HepG2 (cell line): ENCODE measurements around the gene ADGRF1. TPM values are rescaled to one million over a fixed set of nuclear protein-coding genes. Genes with fewer than 3 reads are reported as not detected.

Source experiments
- ATAC-seq: fragments of 200-7000 bp; cut with Tn5 transposase; 3 replicates; pipeline ENCODE4 v1.9.1; 2020; ENCODE audit warnings: mild to moderate bottlenecking, moderate library complexity
- BruUV-seq: library from RNA; stranded (reverse); fragments of 400-500 nt; replicated peaks from 2 replicates; lab custom pipeline; 2021; lab: Mats Ljungman, UMichigan
- CTCF ChIA-PET: fragments of 300-600 bp; formaldehyde crosslinking; extraction: SDS; loops from one replicate; lab custom pipeline; 2021; ENCODE audit warnings: low total read pairs, inconsistent platforms, low intra/inter-chr PET ratio; lab: Yijun Ruan, JAX
- POLR2A ChIA-PET: fragments of 350-600 bp; sonication (Branson Sonifier 250); formaldehyde crosslinking; loops from one replicate; lab custom pipeline; 2020; ENCODE audit warnings: antibody characterized with exemption, inconsistent platforms; lab: Yijun Ruan, JAX
- DNase-seq: peaks from one replicate; pipeline ENCODE4 v3.0.0-alpha.2; 2015; ENCODE audit warnings: low spot score
- FAIRE-seq: peaks from 3 replicates; lab custom pipeline; 2011; peaks lifted over from hg19 to GRCh38; lab: Jason Lieb, UNC
- H2AFZ ChIP-seq: one replicate; pipeline ENCODE4 v1.6.1; 2011; ENCODE audit warnings: low read length, inconsistent platforms
- H3K27ac ChIP-seq: fragments of 300-600 bp; 3 replicates; pipeline ENCODE4 v1.8.0; 2011; ENCODE audit warnings: mixed run types, mild to moderate bottlenecking, mixed read lengths, low read length, inconsistent platforms; ENCODE audit not compliant: insufficient read depth; ENCODE audit errors: extremely low read length
- H3K27me3 ChIP-seq, 2 experiments: fragments of 200-600 bp in 1 of 2; 2 replicates in 1 of 2; 3 replicates in 1 of 2; pipeline versions ENCODE4 v1.6.0 to v1.8.0; 2011; ENCODE audit warnings: low read length in 2 of 2, mild to moderate bottlenecking in 2 of 2, moderate library complexity in 2 of 2, inconsistent platforms in 1 of 2; ENCODE audit not compliant: insufficient read depth in 2 of 2, control insufficient read depth in 1 of 2
- H3K36me3 ChIP-seq, 2 experiments: fragments of 200-600 bp in 1 of 2; replicated peaks in 1 of 2; 2 replicates in 1 of 2; 3 replicates in 1 of 2; pipeline versions ENCODE4 v1.5.1 to v1.8.0; 2011; ENCODE audit warnings: low read length in 2 of 2, inconsistent platforms in 1 of 2; ENCODE audit not compliant: insufficient read depth in 2 of 2, control insufficient read depth in 1 of 2
- H3K4me1 ChIP-seq: 2 replicates; pipeline ENCODE4 v1.5.1; 2012; ENCODE audit warnings: low read length, inconsistent platforms; ENCODE audit not compliant: insufficient read depth
- H3K4me2 ChIP-seq: 2 replicates; pipeline ENCODE4 v1.6.0; 2011; ENCODE audit warnings: low read depth, low read length, inconsistent platforms
- H3K4me3 ChIP-seq, 3 experiments: fragments of 200-600 bp in 1 of 3; sonication (generic), shearing (Covaris generic) in 1 of 3; replicated peaks in 1 of 3; 2 replicates each; pipeline ENCODE4 v1.5.1; 2011 to 2016; ENCODE audit warnings: low read length in 3 of 3, inconsistent platforms in 2 of 3, low read depth in 2 of 3, mild to moderate bottlenecking in 2 of 3, control low read depth in 1 of 3, mixed read lengths in 1 of 3; ENCODE audit not compliant: insufficient read depth in 1 of 3
- H3K79me2 ChIP-seq: one replicate; pipeline ENCODE4 v1.6.1; 2011; ENCODE audit warnings: low read length, inconsistent platforms; ENCODE audit not compliant: insufficient read depth
- H3K9ac ChIP-seq: 2 replicates; pipeline ENCODE4 v1.6.0; 2011; ENCODE audit warnings: mild to moderate bottlenecking, low read depth, low read length, inconsistent platforms; ENCODE audit not compliant: insufficient read depth
- H3K9me3 ChIP-seq: 2 replicates; pipeline ENCODE4 v1.5.1; 2012; ENCODE audit warnings: mild to moderate bottlenecking, low read length
- H4K20me1 ChIP-seq: 2 replicates; pipeline ENCODE4 v1.6.0; 2011; ENCODE audit warnings: inconsistent platforms, mild to moderate bottlenecking, low read length, moderate library complexity; ENCODE audit not compliant: insufficient read depth
- ASH2L ChIP-seq: fragments of 300-600, 200-600 bp; sonication (generic); IDR thresholded peaks from 2 replicates; pipeline ENCODE4 v1.7.0; 2017; ENCODE audit warnings: low read depth, mild to moderate bottlenecking, moderate library complexity, mixed read lengths, low read length; ENCODE audit not compliant: insufficient read length
- CBX1 ChIP-seq: IDR thresholded peaks from one replicate; pipeline ENCODE4 v1.6.1; 2016; ENCODE audit warnings: antibody characterized with exemption, low read depth
- RARG ChIP-seq: sonication (generic); formaldehyde crosslinking; IDR thresholded peaks from 2 replicates; pipeline ENCODE4 v1.4.0; 2020; ENCODE audit warnings: low read depth, mild to moderate bottlenecking, missing genetic modification reagents
- RBFOX2 ChIP-seq: fragments of 200-400 bp; formaldehyde crosslinking; IDR thresholded peaks from 2 replicates; pipeline ENCODE4 v1.6.1; 2017; ENCODE audit warnings: low read depth, mild to moderate bottlenecking, low read length
- REXO4 ChIP-seq: sonication (generic); formaldehyde crosslinking; IDR thresholded peaks from 2 replicates; pipeline ENCODE4 v1.8.0; 2022; ENCODE audit warnings: missing genetic modification reagents, mild to moderate bottlenecking, borderline replicate concordance
- SAP130 ChIP-seq: IDR thresholded peaks from 2 replicates; pipeline ENCODE4 v1.6.1; 2016; ENCODE audit warnings: low read depth
- STAT5B ChIP-seq: sonication (generic); formaldehyde crosslinking; IDR thresholded peaks from 2 replicates; pipeline ENCODE4 v1.4.0; 2020; ENCODE audit warnings: missing genetic modification reagents
- TCF7 ChIP-seq: sonication (generic); IDR thresholded peaks from 2 replicates; pipeline ENCODE4 v1.6.1; 2016; ENCODE audit warnings: antibody characterized with exemption, low read depth
- ZFP36L1 ChIP-seq: sonication (generic); formaldehyde crosslinking; IDR thresholded peaks from 2 replicates; pipeline ENCODE4 v1.8.0; 2022; ENCODE audit warnings: mild to moderate bottlenecking, missing genetic modification reagents, moderate library complexity
- ZNF124 ChIP-seq: sonication (generic); formaldehyde crosslinking; IDR thresholded peaks from 2 replicates; pipeline ENCODE4 v1.4.0; 2020; ENCODE audit warnings: missing genetic modification reagents
- ZNF816 ChIP-seq: sonication (generic); formaldehyde crosslinking; IDR thresholded peaks from 2 replicates; pipeline ENCODE4 v1.8.0; 2022; ENCODE audit warnings: missing genetic modification reagents, mild to moderate bottlenecking, borderline replicate concordance
- in situ Hi-C: cut with HindIII; loops from 2 replicates; pipeline ENCODE4 v1.10.0; 2017; ENCODE audit warnings: low pct_unique_long_range_greater_than_20kb; ENCODE audit not compliant: extremely low pct_ligation_motif_present
- intact Hi-C: fragments of 100-400 bp; cut with micrococcal nuclease; formaldehyde crosslinking; loops from one replicate; pipeline ENCODE4 v1.10.0; 2022; ENCODE audit not compliant: unreplicated experiment
- polyA plus RNA-seq, 8 experiments: library from polyadenylated mRNA; depleted of rRNA in 3 of 8; stranded (reverse) in 7 of 8; unstranded in 1 of 8; fragments of >200 nt; fragmentation: Illumina TruSeq in 4 of 8; extraction: Trizol in 4 of 8; gene quantifications; 2 replicates each; pipeline versions ENCODE4 v1.2.1 to v1.2.3, GENCODE V29; 2011 to 2016; ENCODE audit warnings: low read depth in 4 of 8, missing spikeins in 1 of 8, mixed read lengths in 1 of 8; ENCODE audit not compliant: insufficient read depth in 1 of 8
- total RNA-seq, 5 experiments: library from RNA; depleted of rRNA; stranded (reverse); fragments of >200 nt; fragmentation: Illumina TruSeq; extraction: Trizol; gene quantifications; 2 replicates each; pipeline ENCODE4 v1.2.3, GENCODE V29; 2016; ENCODE audit warnings: low read depth in 1 of 5
- TF ChIP-seq, protein P1 (sequence below): sonication (generic); formaldehyde crosslinking; IDR thresholded peaks from 2 replicates; pipeline ENCODE4 v1.5.0; 2020; ENCODE audit warnings: missing genetic modification reagents
- TF ChIP-seq, protein P2 (sequence below): sonication (generic); formaldehyde crosslinking; IDR thresholded peaks from 2 replicates; pipeline ENCODE4 v1.8.0; 2022; ENCODE audit warnings: mild to moderate bottlenecking, missing genetic modification reagents, borderline replicate concordance
- TF ChIP-seq, protein P3 (sequence below): sonication (generic); formaldehyde crosslinking; IDR thresholded peaks from 2 replicates; pipeline ENCODE4 v1.9.0; 2021; ENCODE audit warnings: missing genetic modification reagents, mild to moderate bottlenecking, borderline replicate concordance
- TF ChIP-seq, protein P4 (sequence below): sonication (generic); formaldehyde crosslinking; IDR thresholded peaks from 2 replicates; pipeline ENCODE4 v1.9.0; 2021; ENCODE audit warnings: mild to moderate bottlenecking, missing genetic modification reagents

Gene ADGRF1
- total and polyA plus RNA-seq, 2 of the 13 experiments (the other 11 are each of a cell fraction or from before 2014, with no cell fraction given): not detected

DNA sequence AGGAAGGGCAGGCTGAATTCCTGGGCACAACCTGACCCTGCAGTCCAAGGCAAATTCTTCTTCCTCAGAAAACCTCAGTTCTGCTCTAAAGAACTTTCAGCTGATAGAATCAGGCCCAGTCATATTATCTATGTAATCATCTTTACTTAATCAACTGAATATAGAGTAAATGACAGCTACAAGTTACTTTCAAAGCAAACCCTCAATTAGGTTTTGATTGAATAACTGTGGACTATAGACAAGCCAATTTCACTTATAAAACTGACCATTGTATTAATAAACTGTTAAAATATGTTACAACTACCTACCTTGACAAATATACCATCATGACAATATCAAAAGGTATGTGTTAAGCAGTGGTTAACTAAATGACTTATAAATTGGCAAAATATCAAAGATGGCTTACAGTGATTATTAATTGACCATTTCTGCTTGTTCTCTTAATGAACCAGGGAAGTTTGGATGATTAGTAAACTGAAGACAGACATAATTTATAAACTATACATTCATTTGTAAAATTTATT lies 74.2 kb downstream of the ADGRF1 start:
- Histone ChIP-seq H3K27ac (no peak overlapping the region), H2AFZ (no peak overlapping the region), H3K9me3 (no peaks in the 10 kb centered on the region), H3K9ac (no peak overlapping the region), H3K4me3 (no peak overlapping the region), H3K36me3 (no peaks in the 10 kb centered on the region), H3K4me2 (no peak overlapping the region), H3K79me2 (no peaks in the 10 kb centered on the region), H4K20me1 (no peaks in the 10 kb centered on the region), H3K27me3 (peaks cover 3 to 30% of the 10 kb centered on the region in 2 experiments; a peak in 4 of 5 replicates), H3K4me1 (no peaks in the 10 kb centered on the region)
- ChIA-PET CTCF (no interaction called here), POLR2A (no interaction called here)
- ATAC-seq (no peak), DNase-seq (no peak), FAIRE-seq (no peak)
- intact Hi-C loops: no loop called here
- no TSS peak for BruUV-seq
- in situ Hi-C loops: no loop called here
- no peak for TF ChIP-seq ZNF816 (CRISPR knock-in tag)
- TF ChIP-seq, protein P1, sequence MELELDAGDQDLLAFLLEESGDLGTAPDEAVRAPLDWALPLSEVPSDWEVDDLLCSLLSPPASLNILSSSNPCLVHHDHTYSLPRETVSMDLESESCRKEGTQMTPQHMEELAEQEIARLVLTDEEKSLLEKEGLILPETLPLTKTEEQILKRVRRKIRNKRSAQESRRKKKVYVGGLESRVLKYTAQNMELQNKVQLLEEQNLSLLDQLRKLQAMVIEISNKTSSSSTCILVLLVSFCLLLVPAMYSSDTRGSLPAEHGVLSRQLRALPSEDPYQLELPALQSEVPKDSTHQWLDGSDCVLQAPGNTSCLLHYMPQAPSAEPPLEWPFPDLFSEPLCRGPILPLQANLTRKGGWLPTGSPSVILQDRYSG (CRISPR knock-in tag): no peak
- TF ChIP-seq REXO4: no peak
- no peak for TF ChIP-seq CBX1
- TF ChIP-seq RARG (CRISPR knock-in tag): no peak
- no peak for TF ChIP-seq ZNF124 (CRISPR knock-in tag)
- TF ChIP-seq, protein P2, sequence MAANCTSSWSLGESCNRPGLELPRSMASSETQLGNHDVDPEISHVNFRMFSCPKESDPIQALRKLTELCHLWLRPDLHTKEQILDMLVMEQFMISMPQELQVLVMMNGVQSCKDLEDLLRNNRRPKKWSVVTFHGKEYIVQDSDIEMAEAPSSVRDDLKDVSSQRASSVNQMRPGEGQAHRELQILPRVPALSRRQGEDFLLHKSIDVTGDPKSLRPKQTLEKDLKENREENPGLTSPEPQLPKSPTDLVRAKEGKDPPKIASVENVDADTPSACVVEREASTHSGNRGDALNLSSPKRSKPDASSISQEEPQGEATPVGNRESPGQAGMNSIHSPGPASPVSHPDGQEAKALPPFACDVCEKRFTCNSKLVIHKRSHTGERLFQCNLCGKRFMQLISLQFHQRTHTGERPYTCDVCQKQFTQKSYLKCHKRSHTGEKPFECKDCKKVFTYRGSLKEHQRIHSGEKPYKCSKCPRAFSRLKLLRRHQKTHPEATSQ: no peak
- TF ChIP-seq SAP130: no peak
- TF ChIP-seq ASH2L: no peak
- TF ChIP-seq, protein P3, sequence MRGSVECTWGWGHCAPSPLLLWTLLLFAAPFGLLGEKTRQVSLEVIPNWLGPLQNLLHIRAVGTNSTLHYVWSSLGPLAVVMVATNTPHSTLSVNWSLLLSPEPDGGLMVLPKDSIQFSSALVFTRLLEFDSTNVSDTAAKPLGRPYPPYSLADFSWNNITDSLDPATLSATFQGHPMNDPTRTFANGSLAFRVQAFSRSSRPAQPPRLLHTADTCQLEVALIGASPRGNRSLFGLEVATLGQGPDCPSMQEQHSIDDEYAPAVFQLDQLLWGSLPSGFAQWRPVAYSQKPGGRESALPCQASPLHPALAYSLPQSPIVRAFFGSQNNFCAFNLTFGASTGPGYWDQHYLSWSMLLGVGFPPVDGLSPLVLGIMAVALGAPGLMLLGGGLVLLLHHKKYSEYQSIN (CRISPR knock-in tag): no peak
- TF ChIP-seq, protein P4, sequence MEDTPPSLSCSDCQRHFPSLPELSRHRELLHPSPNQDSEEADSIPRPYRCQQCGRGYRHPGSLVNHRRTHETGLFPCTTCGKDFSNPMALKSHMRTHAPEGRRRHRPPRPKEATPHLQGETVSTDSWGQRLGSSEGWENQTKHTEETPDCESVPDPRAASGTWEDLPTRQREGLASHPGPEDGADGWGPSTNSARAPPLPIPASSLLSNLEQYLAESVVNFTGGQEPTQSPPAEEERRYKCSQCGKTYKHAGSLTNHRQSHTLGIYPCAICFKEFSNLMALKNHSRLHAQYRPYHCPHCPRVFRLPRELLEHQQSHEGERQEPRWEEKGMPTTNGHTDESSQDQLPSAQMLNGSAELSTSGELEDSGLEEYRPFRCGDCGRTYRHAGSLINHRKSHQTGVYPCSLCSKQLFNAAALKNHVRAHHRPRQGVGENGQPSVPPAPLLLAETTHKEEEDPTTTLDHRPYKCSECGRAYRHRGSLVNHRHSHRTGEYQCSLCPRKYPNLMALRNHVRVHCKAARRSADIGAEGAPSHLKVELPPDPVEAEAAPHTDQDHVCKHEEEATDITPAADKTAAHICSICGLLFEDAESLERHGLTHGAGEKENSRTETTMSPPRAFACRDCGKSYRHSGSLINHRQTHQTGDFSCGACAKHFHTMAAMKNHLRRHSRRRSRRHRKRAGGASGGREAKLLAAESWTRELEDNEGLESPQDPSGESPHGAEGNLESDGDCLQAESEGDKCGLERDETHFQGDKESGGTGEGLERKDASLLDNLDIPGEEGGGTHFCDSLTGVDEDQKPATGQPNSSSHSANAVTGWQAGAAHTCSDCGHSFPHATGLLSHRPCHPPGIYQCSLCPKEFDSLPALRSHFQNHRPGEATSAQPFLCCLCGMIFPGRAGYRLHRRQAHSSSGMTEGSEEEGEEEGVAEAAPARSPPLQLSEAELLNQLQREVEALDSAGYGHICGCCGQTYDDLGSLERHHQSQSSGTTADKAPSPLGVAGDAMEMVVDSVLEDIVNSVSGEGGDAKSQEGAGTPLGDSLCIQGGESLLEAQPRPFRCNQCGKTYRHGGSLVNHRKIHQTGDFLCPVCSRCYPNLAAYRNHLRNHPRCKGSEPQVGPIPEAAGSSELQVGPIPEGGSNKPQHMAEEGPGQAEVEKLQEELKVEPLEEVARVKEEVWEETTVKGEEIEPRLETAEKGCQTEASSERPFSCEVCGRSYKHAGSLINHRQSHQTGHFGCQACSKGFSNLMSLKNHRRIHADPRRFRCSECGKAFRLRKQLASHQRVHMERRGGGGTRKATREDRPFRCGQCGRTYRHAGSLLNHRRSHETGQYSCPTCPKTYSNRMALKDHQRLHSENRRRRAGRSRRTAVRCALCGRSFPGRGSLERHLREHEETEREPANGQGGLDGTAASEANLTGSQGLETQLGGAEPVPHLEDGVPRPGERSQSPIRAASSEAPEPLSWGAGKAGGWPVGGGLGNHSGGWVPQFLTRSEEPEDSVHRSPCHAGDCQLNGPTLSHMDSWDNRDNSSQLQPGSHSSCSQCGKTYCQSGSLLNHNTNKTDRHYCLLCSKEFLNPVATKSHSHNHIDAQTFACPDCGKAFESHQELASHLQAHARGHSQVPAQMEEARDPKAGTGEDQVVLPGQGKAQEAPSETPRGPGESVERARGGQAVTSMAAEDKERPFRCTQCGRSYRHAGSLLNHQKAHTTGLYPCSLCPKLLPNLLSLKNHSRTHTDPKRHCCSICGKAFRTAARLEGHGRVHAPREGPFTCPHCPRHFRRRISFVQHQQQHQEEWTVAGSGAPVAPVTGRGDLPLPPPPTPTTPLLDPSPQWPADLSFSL: no peak
- TF ChIP-seq RBFOX2: no peak
- no peak for TF ChIP-seq ZFP36L1 (CRISPR knock-in tag)
- no peak for TF ChIP-seq STAT5B
- no peak for TF ChIP-seq TCF7
